Body of pancreas (tissue), 4 donors: Measurements from ENCODE around the gene TMEM238L. TPM values are rescaled to one million over a fixed set of nuclear protein-coding genes. Genes with fewer than 3 reads are reported as not detected.

Experiments
- ATAC-seq: fragments of 150-250 bp; one replicate; pipeline ENCODE4 v1.9.1; 2016
- DNase-seq, 4 donors: peaks; one replicate each; pipeline ENCODE4 v3.0.0-alpha.2; 2019
- H3K27ac ChIP-seq, 4 donors: fragments of 200-600 bp; sonication (generic); 1 replicate in 3 of 4; 2 replicates in 1 of 4; pipeline versions ENCODE4 v1.5.1 to v1.6.1; 2016 to 2019; ENCODE audit warnings: mild to moderate bottlenecking in 1 of 4, mixed read lengths in 1 of 4, moderate library complexity in 1 of 4
- H3K27me3 ChIP-seq, 2 donors: fragments of 200-600 bp; sonication (generic); one replicate each; pipeline ENCODE4 v1.6.0; 2016; ENCODE audit warnings: mild to moderate bottlenecking in 1 of 2
- H3K36me3 ChIP-seq, 2 donors: fragments of 200-600 bp; sonication (generic); replicated peaks in 1 of 2; 2 replicates each; pipeline ENCODE4 v1.5.1; 2016; ENCODE audit warnings: low read depth in 2 of 2; ENCODE audit not compliant: insufficient read depth in 1 of 2
- H3K4me1 ChIP-seq: fragments of 200-600 bp; sonication (generic); one replicate; pipeline ENCODE4 v1.6.0; 2016
- H3K4me3 ChIP-seq, 2 donors: fragments of 200-600 bp; sonication (generic); 1 replicate in 1 of 2; 2 replicates in 1 of 2; pipeline ENCODE4 v1.5.1; 2016 to 2019
- H3K9me3 ChIP-seq, 3 donors: fragments of 200-600 bp; sonication (generic); 1 replicate in 2 of 3; 2 replicates in 1 of 3; pipeline ENCODE4 v1.5.1; 2016
- CTCF ChIP-seq, 7 experiments: fragments of 450-650 bp in 4 of 7; fragments of 200-600 bp in 3 of 7; sonication (generic) in 3 of 7; IDR thresholded peaks; one replicate each; pipeline ENCODE4 v1.5.1; 2016 to 2019; ENCODE audit warnings: antibody characterized with exemption in 7 of 7
- POLR2A ChIP-seq, 3 donors: fragments of 450-650 bp; IDR thresholded peaks; one replicate each; pipeline ENCODE4 v1.6.1; 2016; ENCODE audit warnings: antibody characterized with exemption in 3 of 3, mild to moderate bottlenecking in 2 of 3
- WGBS, 2 donors: methylation state at CpG; one replicate each; pipeline ENCODE4 v1.1.5; 2017; 5-methylcytosine and 5-hydroxymethylcytosine counted together
- intact Hi-C: fragments of 100-400 bp; cut with DNase I; formaldehyde crosslinking; loops from one replicate; pipeline ENCODE4 v1.15.1; 2023
- total RNA-seq, 2 donors: library from RNA; depleted of rRNA; stranded (reverse); fragments of >200 nt; gene quantifications; one replicate each; pipeline ENCODE4 v1.1.0, GENCODE V29; 2016

Gene TMEM238L
- total RNA-seq, 2 donors from 2014 or later = not detected

GRCh38 chr17:10790491-10791401, 13.2 kb downstream of the TMEM238L start:
- TF ChIP-seq POLR2A (IDR thresholded peaks at IDR 0.05) (peak in 2 of 3 donors; percentile 63 to 73), CTCF (IDR thresholded peaks at IDR 0.05) (no peak)
- peak overlapping the region; percentile 25 to 52 (median 42) for H3K27ac ChIP-seq
- peaks cover 16% of the 10 kb centered on the region for H3K4me1 ChIP-seq

GRCh38 chr17:10789694-10790271, 14.1 kb downstream of the TMEM238L start:
- TF ChIP-seq CTCF (IDR thresholded peaks at IDR 0.05) = no peak
- no peak for TF ChIP-seq POLR2A (IDR thresholded peaks at IDR 0.05)
- Histone ChIP-seq H3K4me1 (peaks cover 16% of the 10 kb centered on the region), H3K27me3 (no peaks in the 10 kb centered on the region), H3K4me3 (no peak overlapping the region), H3K9me3 (no peaks in the 10 kb centered on the region), H3K27ac (peak overlapping the region in 3 of 4 donors; percentile 25 to 52 (median 44)), H3K36me3 (no peaks in the 10 kb centered on the region)
- DNase-seq = no peak
- no peak for ATAC-seq
- intact Hi-C loops = no loop called here
- 85 to 90% methylated on average over 2 to 4 of the region's 4 CpGs for WGBS, 2 donors

More at GRCh38 chr17:10790491-10791401, 13.2 kb downstream of the TMEM238L start:
- Histone ChIP-seq H3K9me3 (no peaks in the 10 kb centered on the region), H3K36me3 (no peaks in the 10 kb centered on the region), H3K27me3 (no peaks in the 10 kb centered on the region), H3K4me3 (no peak overlapping the region)
- ATAC-seq (peak; percentile 68), DNase-seq (peak; percentile 50 to 84 (median 76))
- intact Hi-C loops = no loop called here
- 47 to 56% methylated on average over 9 of the region's 9 CpGs for WGBS, 2 donors

GRCh38 chr17:10787306-10788045, 16.4 kb downstream of the TMEM238L start:
- H3K27ac ChIP-seq = no peak overlapping the region
- no peaks in the 10 kb centered on the region for H3K27me3 ChIP-seq
- H3K4me1 ChIP-seq = peaks cover 16% of the 10 kb centered on the region
- H3K9me3 ChIP-seq = no peaks in the 10 kb centered on the region
- DNase-seq = no peak
- no peak for ATAC-seq
- no peak for TF ChIP-seq POLR2A (IDR thresholded peaks at IDR 0.05)
- no peak for TF ChIP-seq CTCF (IDR thresholded peaks at IDR 0.05)
- WGBS, 2 donors = 90 to 92% methylated on average over 5 of the region's 5 CpGs
- no peak overlapping the region for H3K4me3 ChIP-seq
- intact Hi-C loops = no loop called here
- H3K36me3 ChIP-seq = no peaks in the 10 kb centered on the region

GRCh38 chr17:10785295-10785694, 18.6 kb downstream of the TMEM238L start:
- no peaks in the 10 kb centered on the region for H3K9me3 ChIP-seq
- ATAC-seq = no peak
- no peaks in the 10 kb centered on the region for H3K36me3 ChIP-seq
- WGBS, 2 donors = 93 to 95% methylated on average over 2 of the region's 2 CpGs
- no peak for DNase-seq
- no peak overlapping the region for H3K4me3 ChIP-seq
- H3K27me3 ChIP-seq = no peaks in the 10 kb centered on the region
- intact Hi-C loops = no loop called here
- peaks cover 4% of the 10 kb centered on the region for H3K4me1 ChIP-seq
- no peak for TF ChIP-seq POLR2A (IDR thresholded peaks at IDR 0.05)
- no peak for TF ChIP-seq CTCF (IDR thresholded peaks at IDR 0.05)
- no peak overlapping the region for H3K27ac ChIP-seq
